ENCODE data around the gene KDM4C.
A peak's percentile ranks its signal among the peaks of the same experiment; 100 is the strongest.

Gene KDM4C

GRCh38 chr9:7097785-7098752 lies 340.3 kb downstream of the KDM4C start:
- DNase-seq (ENCODE audit: low read depth), result no peak

- DNase-seq (ENCODE audit: low read depth), result no peak
These were observed 345.6 kb downstream of the KDM4C start for GRCh38 chr9:7103367-7103766.

- DNase-seq (ENCODE audit: low read depth), result no peak
These were observed 346.0 kb downstream of the KDM4C start for GRCh38 chr9:7103771-7104170.

GRCh38 chr9:7104625-7105024 lies 346.9 kb downstream of the KDM4C start:
- DNase-seq (ENCODE audit: low read depth), result no peak

GRCh38 chr9:7105095-7105494 lies 347.3 kb downstream of the KDM4C start:
- no peak for DNase-seq (ENCODE audit: low read depth)

- no peak for DNase-seq (ENCODE audit: low read depth)
These were observed 351.2 kb downstream of the KDM4C start for GRCh38 chr9:7108936-7109335.

- DNase-seq (ENCODE audit: low read depth), result no peak
These were observed 353.6 kb downstream of the KDM4C start for GRCh38 chr9:7111413-7111812.

GRCh38 chr9:7115606-7116005 lies 357.8 kb downstream of the KDM4C start:
- no peak for DNase-seq (ENCODE audit: low read depth)

- peak; percentile 68 for DNase-seq (ENCODE audit: low read depth)
These were observed 360.1 kb downstream of the KDM4C start for GRCh38 chr9:7117676-7118561.

- no peak for DNase-seq (ENCODE audit: low read depth)
These were observed 360.9 kb downstream of the KDM4C start for GRCh38 chr9:7118633-7119032.

- DNase-seq (ENCODE audit: low read depth), result no peak
These were observed 361.8 kb downstream of the KDM4C start for GRCh38 chr9:7119612-7120011.

- DNase-seq (ENCODE audit: low read depth), result no peak
These were observed 363.3 kb downstream of the KDM4C start for GRCh38 chr9:7121055-7121454.

- no peak for DNase-seq (ENCODE audit: low read depth)
These were observed 363.9 kb downstream of the KDM4C start for GRCh38 chr9:7121664-7122063.

- DNase-seq (ENCODE audit: low read depth), result no peak
These were observed 366.0 kb downstream of the KDM4C start for GRCh38 chr9:7123743-7124142.

- DNase-seq (ENCODE audit: low read depth), result no peak
These were observed 367.5 kb downstream of the KDM4C start for GRCh38 chr9:7125231-7125630.

- DNase-seq (ENCODE audit: low read depth), result no peak
These were observed 371.6 kb downstream of the KDM4C start for GRCh38 chr9:7129391-7129790.

- no peak for DNase-seq (ENCODE audit: low read depth)
These were observed 372.6 kb downstream of the KDM4C start for GRCh38 chr9:7130266-7130820.

- DNase-seq (ENCODE audit: low read depth), result no peak
These were observed 374.8 kb downstream of the KDM4C start for GRCh38 chr9:7132605-7133004.

GRCh38 chr9:7135735-7136134 lies 378.0 kb downstream of the KDM4C start:
- DNase-seq (ENCODE audit: low read depth), result no peak

- no peak for DNase-seq (ENCODE audit: low read depth)
These were observed 379.3 kb downstream of the KDM4C start for GRCh38 chr9:7137040-7137439.

GRCh38 chr9:7137571-7137970 lies 379.8 kb downstream of the KDM4C start:
- no peak for DNase-seq (ENCODE audit: low read depth)

GRCh38 chr9:7139886-7140285 lies 382.1 kb downstream of the KDM4C start:
- no peak for DNase-seq (ENCODE audit: low read depth)

GRCh38 chr9:7140401-7140800 lies 382.6 kb downstream of the KDM4C start:
- no peak for DNase-seq (ENCODE audit: low read depth)

Measured in stromal cell of bone marrow (primary cell).